Measurements from ENCODE around the gene MAP3K5. TPM values are rescaled to one million over a fixed set of nuclear protein-coding genes. Genes with fewer than 3 reads are reported as not detected.

MAP3K5 gene
- polyA plus RNA-seq, 3 donors: 9.6 to 12.0 (median 11.1) TPM

DNA sequence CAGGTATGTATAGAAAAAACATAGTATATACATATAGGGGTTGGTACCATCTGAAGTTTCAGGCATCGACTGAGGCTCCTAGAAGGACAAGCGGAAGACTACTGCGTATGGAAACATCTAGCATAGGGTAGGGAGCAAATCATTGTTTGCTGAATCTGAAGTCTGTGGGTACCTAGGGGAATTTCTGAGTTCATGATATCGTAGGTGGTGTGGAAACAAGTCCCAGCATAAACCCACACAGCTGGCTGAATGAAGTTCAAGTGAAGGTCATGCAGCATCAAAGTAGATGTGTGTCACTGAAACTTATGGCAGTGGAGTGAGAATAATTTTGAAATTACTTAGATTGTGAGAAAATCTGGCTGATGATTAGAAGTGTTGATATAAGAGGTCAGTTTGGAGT is 281.5 kb downstream of the MAP3K5 start:
- Mint-ChIP-seq H3K27ac (no peak overlapping the region), H3K4me1 (peaks cover 3% of the 10 kb centered on the region), H3K36me3 (no peaks in the 10 kb centered on the region), H3K27me3 (ENCODE audit: low read depth in 3 of 3) (peaks cover 0 to 3% (median 1%) of the 10 kb centered on the region in 3 donors), H3K4me3 (no peak overlapping the region), H3K9me3 (no peaks in the 10 kb centered on the region)
- intact Hi-C loops (cut with micrococcal nuclease): no loop called here
- TF ChIP-seq CTCF (IDR thresholded peaks at IDR 0.05): no peak
- Histone ChIP-seq H3K79me2 (ENCODE audit: insufficient read depth, low read length) (no peaks in the 10 kb centered on the region), H2AFZ (ENCODE audit: insufficient read depth, low read depth, low read length, poor library complexity, severe bottlenecking) (no peak overlapping the region), H4K20me1 (ENCODE audit: insufficient read depth, low read length) (no peaks in the 10 kb centered on the region), H3K4me1 (ENCODE audit: control insufficient read depth in 1 of 2, insufficient read depth in 2 of 2, low read length in 2 of 2) (no peaks in the 10 kb centered on the region), H3K4me2 (replicated peaks; ENCODE audit: extremely low read depth, low read length, poor library complexity, severe bottlenecking) (no peak overlapping the region), H3K9ac (ENCODE audit: insufficient read depth, low read length, poor library complexity, severe bottlenecking) (no peak overlapping the region), H3K9me3 (replicated peaks in 1 of 2; ENCODE audit: control insufficient read depth in 1 of 2, insufficient read depth in 1 of 2, low read length in 2 of 2) (no peaks in the 10 kb centered on the region), H3K4me3 (replicated peaks in 1 of 3; ENCODE audit: low read depth in 2 of 3, low read length in 3 of 3) (no peak overlapping the region), H3K27ac (ENCODE audit: low read depth in 1 of 2, low read length in 2 of 2) (no peak overlapping the region), H3K36me3 (replicated peaks in 1 of 2; ENCODE audit: control insufficient read depth in 1 of 2, insufficient read depth in 2 of 2, low read length in 2 of 2) (no peaks in the 10 kb centered on the region), H3K27me3 (ENCODE audit: control insufficient read depth in 2 of 2, insufficient read depth in 2 of 2, low read length in 2 of 2) (no peaks in the 10 kb centered on the region)
- WGBS (ENCODE audit: insufficient coverage): 87% methylated on average over 3 of the region's 4 CpGs
- DNase-seq: no peak

- H3K27ac ChIP-seq (ENCODE audit: low read depth in 1 of 2, low read length in 2 of 2): no peak overlapping the region
- Mint-ChIP-seq H3K4me3 (no peak overlapping the region), H3K9me3 (no peaks in the 10 kb centered on the region), H3K4me1 (peaks cover 3% of the 10 kb centered on the region), H3K27ac (peak overlapping the region in 1 of 7 donors; percentile 44), H3K27me3 (ENCODE audit: low read depth in 3 of 3) (peaks cover 0 to 3% (median 0%) of the 10 kb centered on the region in 3 donors), H3K36me3 (no peaks in the 10 kb centered on the region)
- 86% methylated on average over 2 of the region's 5 CpGs for WGBS (ENCODE audit: insufficient coverage)
- no peak overlapping the region for H2AFZ ChIP-seq (ENCODE audit: insufficient read depth, low read depth, low read length, poor library complexity, severe bottlenecking)
- no peaks in the 10 kb centered on the region for H3K27me3 ChIP-seq (ENCODE audit: control insufficient read depth in 2 of 2, insufficient read depth in 2 of 2, low read length in 2 of 2)
- no peaks in the 10 kb centered on the region for H3K4me1 ChIP-seq (ENCODE audit: control insufficient read depth in 1 of 2, insufficient read depth in 2 of 2, low read length in 2 of 2)
- H3K4me3 ChIP-seq (replicated peaks in 1 of 3; ENCODE audit: low read depth in 2 of 3, low read length in 3 of 3): no peak overlapping the region
- no peaks in the 10 kb centered on the region for H3K9me3 ChIP-seq (replicated peaks in 1 of 2; ENCODE audit: control insufficient read depth in 1 of 2, insufficient read depth in 1 of 2, low read length in 2 of 2)
- H4K20me1 ChIP-seq (ENCODE audit: insufficient read depth, low read length): no peaks in the 10 kb centered on the region
- H3K79me2 ChIP-seq (ENCODE audit: insufficient read depth, low read length): no peaks in the 10 kb centered on the region
- intact Hi-C loops (cut with micrococcal nuclease): no loop called here
- TF ChIP-seq CTCF (IDR thresholded peaks at IDR 0.05): no peak
- no peak for DNase-seq
- H3K36me3 ChIP-seq (replicated peaks in 1 of 2; ENCODE audit: control insufficient read depth in 1 of 2, insufficient read depth in 2 of 2, low read length in 2 of 2): no peaks in the 10 kb centered on the region
- no peak overlapping the region for H3K9ac ChIP-seq (ENCODE audit: insufficient read depth, low read length, poor library complexity, severe bottlenecking)
- no peak overlapping the region for H3K4me2 ChIP-seq (replicated peaks; ENCODE audit: extremely low read depth, low read length, poor library complexity, severe bottlenecking)
Measured at GRCh38 chr6:136510299-136510698, 282.0 kb downstream of the MAP3K5 start.

Data from CD14-positive monocyte (primary cell).